Stimulated activated CD4-positive, alpha-beta T cell treated with anti-CD3 and anti-CD28 coated beads, TNF-alpha, amount 100 ng/mL, for 4 hours (primary cell): ENCODE results near the gene SOX12.
"Not testable (repeated sequence)": the region's sequence is repeated elsewhere in the genome, so short reads cannot be mapped to it uniquely, and the experiment has no call there.

Experiments used
- DNase-seq, 3 experiments: peaks; one replicate each; pipeline ENCODE4 v3.0.0-alpha.2; 2020; ENCODE audit warnings: low read depth in 3 of 3

SOX12 gene

DNA sequence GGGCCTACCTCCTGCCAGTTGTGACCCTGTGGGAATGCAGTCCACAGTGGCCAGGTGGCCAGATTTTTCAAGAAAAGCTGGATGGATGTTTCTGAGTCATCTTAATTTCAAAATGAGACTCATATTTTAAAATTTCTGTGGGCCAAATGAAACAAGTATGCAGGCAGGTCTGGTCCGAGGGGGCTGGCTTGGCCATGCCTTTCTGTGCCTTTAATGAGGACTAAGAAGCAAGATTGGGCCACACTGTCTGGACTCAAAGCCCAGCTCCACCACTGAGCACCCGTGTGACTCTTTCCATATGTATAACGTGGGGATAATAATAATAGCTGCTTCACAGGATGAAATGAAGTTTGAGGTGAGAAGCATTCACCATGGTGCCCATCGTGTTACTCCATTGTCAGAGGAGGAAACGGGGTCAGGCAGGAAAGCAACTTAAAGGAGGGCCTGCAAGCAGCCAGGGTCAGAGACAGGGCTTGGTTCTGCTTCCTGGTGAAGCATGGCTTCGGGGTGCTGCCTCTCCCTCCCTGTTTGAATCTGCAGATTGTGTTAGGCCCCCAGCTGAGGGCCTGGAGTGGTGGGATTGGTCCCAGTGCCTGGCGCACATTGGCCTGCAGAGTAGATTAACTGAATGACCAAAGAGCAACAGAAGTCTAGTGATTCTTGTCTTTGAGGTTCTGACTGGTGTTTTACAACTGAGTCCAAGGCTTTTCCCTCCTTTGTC is 3.8 kb downstream of the SOX12 start:
- DNase-seq, result no peak

DNA sequence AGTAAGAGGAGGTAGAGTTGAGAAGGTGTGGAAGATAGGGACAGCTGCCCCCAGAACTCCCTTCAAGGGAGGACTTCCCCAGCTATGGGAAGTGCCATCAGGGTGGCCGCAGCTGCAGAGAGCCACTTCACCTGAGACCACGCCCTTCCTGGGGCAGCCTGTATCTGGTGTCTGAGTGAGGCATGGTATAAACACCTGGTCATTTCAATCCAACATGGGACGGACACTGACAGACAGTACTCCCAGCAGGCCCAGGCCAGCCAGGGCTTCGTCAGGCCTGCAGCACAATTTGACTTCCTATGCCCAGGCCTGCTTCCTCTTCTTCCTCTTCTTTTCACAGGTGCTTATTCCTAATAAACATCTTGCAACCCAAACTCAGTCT is 4.5 kb downstream of the SOX12 start:
- no peak for DNase-seq

DNA sequence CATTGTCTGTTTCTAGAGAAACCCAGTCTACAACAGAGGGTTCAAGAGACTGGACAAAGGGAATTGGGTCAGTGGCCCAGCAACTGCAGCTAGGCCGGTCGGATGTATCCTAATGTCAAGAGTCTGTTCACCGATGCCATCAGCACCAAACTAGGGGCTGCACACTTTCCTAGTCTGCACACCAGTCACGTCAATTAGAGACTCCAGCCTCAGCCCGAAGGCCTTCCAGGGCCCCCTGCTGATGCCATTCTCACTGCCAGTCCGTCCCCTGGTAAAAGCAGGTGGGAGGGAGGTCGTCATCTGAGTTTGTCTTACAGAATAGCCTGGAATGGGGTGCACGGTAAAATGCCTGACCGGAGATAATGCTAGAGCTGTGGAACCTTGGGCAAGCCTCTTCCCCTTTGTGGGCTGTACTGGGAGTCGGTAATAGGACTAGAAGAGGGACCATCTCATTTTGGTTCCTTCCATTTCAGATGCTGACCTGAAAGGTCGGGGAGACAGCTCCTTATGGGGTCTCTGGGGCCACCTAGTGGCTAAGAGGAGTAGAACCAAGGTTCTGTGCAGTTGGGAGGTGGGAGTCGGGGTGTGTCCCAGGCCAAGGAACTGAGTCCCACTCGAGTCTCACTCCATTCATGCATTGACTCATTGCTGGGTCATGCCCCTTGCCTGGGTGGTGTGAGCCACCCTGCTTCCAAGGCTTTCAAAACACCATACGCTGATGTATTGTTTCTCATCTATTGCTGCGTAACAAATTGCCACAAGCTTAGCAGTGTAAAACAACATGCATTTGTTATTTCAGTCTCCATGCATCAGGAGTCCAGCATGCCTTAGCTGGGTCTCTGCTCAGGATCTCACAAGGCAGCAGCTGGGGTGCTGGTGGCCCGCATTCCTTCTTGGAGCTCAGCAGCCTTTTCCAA is 5.1 kb downstream of the SOX12 start:
- peak in 2 of 3 experiments; percentile 34 to 40 for DNase-seq

DNA sequence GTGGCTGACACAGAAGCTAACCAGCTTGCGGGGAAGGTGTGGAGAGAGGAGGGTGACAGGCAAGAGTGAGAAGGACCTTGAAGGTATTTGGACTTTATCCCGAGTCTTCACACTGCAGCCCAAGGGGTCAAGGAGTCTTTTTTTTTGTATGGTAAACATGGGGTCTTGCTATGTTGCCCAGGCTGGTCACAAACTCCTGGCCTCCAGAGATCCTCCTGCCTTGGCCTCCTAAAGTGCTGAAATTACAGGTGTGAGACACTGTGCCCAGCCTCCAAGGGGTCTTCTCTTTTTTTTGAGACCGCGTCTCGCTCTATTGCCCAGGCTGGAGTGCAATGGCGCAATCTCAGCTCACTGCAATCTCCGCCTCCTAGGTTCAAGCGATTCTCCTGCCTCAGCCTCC is 9.2 kb downstream of the SOX12 start:
- DNase-seq, result no peak

DNA sequence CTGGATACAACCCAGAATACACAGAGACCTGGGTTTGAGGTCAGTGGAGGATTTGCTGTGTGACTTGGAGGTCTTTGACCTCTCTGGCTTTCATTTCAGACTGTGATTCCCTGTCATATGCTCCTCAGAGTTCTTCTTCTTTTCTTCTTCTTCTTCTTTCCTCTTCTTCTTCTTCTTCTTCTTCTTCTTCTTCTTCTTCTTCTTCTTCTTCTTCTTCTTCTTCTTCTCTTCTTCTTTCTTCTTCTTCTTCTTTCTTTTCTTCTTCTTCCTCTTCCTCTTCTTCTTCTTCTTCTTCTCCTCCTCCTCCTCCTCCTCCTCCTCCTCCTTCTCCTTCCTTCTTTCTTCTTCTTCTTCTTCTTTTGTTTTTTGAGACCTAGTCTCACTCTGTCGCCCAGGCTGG is 10.7 kb downstream of the SOX12 start:
- DNase-seq, result not testable (repeated sequence)

DNA sequence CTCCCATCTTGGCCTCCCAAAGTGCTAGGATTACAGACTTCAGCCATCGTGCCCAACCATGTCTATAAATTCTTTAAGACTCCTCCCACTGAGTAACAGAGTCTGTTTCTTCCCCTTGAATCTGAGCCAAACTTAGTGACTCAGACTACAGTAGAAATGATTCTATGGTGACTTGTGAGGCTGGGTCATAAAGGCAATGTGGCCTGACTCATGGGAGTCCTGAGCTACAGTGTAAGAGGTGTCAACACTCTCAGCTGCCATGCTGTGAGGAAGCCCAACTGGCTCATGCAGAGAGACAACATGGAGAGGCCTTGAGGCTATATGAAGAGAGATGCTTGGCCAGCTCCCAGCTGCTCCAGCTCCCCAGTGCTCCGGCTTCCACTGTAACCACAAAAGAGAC is 16.3 kb downstream of the SOX12 start:
- DNase-seq, result no peak

DNA sequence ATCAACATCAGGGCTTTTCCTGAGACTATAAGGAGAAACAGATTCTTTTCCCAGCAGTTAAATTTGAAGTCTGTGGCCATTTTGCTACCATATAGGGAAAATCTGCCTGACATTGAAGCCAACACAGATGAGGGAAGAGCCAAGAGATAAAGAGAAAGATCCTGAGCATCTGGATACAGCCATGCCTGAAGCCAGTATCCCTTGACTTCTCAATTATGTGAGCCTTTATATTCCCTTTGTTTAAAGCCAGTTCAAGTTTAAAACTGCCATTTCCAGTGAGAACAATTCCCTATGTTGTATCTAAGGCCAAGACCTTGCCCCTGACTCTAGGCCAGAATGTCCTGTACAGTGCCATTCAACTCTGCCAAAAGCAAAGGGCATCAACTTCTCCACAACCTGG is 17.8 kb downstream of the SOX12 start:
- DNase-seq, result no peak

DNA sequence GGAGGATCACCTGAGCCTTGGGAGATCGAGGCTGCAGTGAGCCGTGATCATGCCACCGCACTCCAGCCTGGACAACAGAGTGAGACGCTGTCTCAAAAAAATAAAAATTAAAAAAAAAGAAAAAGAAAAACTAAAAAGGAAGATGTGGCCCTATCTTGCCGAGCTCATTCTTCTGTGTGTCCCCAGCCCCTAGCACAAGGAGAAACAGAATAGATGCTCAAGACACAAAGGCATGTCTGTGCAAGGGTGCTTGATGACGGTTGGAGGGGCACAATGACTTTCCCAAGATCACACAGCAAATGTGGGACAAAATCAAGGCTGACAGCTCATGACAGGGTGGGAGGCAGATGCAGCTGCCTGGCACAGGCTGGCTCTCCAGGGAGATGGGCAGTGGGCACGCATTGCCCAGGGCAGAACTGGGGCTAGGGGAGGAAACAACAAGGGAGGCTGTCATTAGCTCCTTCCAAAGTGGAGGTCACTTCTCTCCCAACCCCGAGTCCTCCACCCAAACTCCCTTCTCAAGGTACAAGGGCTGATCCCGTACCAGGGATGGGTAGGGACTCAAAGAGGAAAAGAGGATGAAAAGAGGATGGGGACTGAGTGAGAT is 20.8 kb downstream of the SOX12 start:
- no peak for DNase-seq

DNA sequence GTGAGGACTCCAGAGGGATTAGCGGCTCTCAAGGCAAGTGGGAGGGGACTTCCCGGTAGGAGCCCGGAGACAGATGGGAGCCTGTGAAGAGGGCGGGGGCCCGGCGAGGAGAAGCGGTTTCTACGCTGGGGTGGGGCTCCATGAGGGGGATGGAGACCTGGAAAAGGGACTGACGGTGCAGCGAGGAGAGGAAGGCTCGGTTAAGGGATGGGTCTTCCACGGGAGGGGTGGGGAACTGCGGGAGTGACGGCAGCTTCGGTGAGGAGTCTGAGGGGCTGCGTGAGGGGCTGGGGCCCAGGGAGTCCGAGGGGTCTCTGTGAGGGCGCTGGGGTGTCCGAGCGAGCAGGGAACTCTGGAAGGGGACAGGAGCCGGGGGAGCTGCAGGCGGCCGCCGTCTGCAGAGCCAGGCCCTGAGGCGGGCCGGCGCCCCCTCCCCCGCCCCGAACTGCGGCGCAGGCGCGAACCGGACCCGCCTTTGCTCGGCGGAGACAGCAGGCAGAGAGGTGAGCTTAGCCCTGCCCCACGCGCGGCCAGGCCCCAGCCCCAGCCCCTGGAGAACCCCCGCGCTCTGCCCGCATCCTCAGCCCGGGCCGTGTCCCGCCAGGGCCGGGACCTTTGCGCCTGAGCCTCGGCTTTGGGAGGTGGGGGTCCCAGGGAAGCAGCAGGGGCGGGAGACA is 21.4 kb downstream of the SOX12 start, which contains the start of gene NRSN2:
Gene NRSN2, plus strand, starts transcription at position 472 of the 677 bp plus-strand sequence. CDS start 2,533 bp downstream, outside the sequence.
- DNase-seq, result no peak

DNA sequence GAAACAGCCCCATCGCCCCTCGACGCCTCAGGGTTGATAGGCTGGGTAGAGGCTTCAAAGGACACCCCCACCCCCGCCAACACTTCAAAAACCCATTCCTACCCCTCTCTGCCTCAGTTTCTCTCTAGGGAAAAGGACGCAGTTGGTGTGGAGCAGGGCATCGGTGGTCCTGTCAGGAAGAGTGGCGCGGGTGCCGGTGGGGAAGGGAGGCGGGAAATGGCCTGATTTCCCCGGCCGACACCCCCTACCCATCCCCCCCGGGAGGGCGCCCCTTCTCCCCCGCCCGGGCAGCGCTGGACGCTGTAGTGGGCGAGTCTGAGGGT is 21.9 kb downstream of the SOX12 start:
- no peak for DNase-seq

DNA sequence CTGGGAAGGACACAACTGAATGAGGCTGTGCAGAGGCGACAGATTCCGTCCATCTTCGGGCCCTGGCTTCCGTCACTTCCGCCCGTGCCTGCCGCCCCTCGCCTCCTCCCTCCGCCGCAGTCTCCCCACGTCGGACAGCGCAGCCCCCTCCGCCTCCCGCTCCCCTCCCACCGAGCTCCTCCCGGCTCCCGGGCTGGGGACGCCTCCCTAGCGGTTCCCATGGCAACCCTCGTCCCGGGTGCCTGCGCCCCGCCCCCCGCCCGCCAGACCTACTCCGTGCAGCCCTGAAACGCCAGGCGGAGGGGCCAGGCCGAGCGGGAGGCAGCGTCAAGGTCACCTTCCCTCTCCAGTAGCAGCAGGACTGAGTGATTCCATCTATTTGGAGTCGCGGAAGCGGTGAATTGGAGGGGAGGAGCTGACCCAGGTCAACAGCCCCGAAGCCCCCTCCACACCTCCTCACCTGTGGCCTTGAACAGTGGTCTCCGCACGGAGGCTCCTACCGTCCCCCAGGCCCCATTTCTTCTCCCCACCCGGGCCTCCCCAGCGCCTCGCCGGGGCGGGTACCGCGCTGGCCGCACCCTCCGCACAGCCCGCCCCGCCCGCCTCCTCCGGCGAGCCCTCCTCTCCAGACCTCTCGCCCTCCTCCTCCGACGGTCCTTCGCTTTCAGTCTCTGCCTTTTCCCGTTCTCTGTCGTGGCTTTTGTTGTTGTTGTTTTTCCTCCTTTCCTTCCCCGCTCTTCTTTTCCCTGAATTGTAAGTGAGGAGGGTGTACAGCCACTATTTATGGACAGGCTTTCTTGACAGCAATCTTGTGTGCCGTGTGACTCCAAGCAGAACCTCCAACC is 22.5 kb downstream of the SOX12 start:
- peak in 2 of 3 experiments; percentile 29 to 36 for DNase-seq

DNA sequence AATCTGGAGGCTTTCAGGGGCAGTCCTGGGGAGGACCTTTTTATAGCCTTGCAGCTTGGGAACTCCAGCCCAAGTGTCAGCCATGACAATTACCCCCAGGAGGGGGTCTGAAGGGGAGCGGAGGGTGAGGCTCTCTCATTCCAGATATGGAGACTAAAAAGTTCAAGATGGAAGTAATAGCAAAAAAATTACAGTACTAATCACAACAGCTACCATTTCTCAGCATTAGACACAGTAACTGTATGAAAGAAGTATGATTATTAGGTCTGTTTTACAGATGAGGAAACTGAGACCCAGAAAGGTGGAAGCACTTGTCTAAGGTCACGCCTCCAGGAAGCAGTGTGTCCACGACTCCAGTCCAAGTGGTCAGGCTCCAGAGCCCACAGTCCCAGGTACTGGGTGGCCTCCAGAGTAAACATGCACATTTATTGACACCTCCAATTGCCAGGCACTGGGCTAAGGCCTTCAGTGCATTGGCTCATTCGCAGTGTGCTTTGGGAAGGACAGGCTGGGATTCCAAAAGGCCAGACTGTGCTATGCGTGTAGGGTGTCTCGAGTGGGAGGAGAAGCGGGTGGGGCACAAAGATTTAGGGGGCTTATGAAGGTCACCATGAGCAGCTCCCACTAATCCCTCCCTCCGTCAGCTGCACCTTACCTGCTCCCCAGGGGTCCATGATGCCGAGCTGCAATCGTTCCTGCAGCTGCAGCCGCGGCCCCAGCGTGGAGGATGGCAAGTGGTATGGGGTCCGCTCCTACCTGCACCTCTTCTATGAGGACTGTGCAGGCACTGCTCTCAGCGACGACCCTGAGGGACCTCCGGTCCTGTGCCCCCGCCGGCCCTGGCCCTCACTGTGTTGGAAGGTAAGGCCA is 23.9 kb downstream of the SOX12 start:
- DNase-seq, result no peak

DNA sequence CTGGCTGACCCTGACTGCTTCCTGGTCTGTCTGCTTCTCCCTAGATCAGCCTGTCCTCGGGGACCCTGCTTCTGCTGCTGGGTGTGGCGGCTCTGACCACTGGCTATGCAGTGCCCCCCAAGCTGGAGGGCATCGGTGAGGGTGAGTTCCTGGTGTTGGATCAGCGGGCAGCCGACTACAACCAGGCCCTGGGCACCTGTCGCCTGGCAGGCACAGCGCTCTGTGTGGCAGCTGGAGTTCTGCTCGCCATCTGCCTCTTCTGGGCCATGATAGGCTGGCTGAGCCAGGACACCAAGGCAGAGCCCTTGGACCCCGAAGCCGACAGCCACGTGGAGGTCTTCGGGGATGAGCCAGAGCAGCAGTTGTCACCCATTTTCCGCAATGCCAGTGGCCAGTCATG is 27.8 kb downstream of the SOX12 start:
- no peak for DNase-seq

DNA sequence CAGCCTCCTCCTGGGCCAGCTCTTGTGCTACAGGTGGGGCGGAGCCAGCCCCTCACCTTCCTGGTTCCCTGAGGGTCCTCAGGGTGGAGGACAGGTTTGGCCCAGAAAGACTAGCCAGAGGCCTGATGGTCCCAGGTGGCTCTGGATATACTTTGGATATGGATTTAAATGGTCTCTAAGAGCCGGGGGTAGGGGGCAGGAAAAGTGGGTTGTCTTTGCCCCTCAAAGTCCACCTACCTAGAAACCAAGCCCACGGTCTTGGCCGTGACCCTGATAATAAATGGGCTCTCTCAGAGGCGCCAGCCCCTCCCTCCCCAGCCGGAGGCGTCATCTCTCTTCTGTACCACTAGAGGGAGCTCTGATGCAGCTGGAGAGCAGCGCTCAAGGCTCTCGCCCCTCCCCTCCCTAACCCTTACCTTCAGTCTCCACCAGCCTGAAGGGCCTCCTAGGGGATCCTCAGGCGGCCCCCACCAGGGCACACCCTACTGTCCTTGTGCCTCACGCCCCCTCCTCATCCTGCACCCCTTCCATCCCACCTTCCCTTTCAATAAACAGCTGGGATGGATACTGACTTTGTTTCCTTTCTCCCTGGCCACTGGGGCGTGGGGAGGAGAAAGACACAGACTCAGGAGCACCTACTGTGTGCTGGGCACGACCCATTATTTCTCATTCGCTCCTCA is 29.1 kb downstream of the SOX12 start:
- DNase-seq, result peak; percentile 44 to 76 (median 63)

DNA sequence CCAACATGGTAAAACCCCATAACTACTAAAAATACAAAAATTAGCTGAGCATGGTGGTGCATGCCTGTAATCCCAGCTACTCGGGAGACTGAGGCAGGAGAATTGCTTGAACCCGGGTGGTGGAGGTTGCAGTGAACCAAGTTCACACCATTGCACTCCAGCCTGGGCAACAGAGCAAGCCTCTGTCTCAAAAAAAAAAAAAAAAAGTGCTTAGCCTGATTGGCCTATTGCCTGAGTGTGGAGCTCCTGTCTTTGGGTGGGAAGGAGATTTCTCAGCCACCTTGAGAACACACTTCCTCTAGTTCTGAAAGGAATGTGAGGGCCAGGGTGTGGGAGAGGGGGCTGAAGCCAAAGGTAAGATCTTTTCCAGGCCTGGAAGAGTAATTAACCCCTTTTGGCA is 30.8 kb downstream of the SOX12 start:
- DNase-seq, result not testable (repeated sequence)

DNA sequence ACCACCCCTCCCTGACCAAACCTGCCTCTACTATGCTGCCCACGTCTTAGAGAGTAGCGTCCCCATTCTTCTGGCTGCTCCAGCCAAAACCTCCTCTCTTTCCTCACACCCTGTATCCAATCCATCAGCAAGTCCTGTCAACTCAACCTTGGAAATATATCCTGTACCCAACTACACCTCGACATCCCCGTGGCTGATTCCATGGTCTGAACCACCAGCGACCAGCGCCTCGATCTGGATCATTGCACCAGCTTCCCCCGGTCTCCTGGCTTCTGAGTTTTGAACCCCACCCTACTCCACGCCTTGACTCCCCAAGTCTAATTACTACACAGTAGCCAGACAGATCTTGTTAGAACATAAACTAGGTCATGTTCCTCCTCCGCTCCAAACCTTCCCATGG is 31.4 kb downstream of the SOX12 start:
- no peak for DNase-seq

DNA sequence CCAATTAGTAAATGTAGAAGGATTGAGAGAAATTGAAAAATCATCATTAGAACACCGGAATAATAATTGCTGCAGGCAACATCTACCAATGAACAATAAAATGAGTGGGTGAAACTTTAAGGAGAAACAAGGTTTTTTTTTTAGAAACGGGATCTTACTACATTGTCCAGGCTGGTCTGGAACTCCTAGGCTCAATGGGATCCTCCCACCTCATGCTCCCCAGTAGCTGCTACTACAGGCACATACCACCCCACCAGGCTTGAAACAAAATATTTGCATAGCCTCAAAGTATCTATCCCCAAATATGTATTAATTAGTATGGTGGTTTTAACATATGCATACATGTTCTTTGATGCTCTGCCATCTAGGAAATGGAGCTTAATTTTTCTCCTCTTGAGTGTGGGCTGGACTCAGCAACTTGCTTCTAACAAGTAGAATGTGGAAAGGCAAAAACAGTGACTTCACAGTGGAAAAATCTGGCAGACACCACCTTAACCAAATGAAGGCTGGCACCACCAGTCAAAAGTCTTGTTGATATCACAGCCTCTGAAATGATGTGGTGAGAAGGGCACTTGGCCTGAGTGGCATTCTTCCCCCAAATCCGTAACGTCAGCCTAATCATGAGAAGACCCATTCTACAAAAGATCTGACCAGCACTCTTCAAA is 33.7 kb downstream of the SOX12 start:
- DNase-seq, result no peak

DNA sequence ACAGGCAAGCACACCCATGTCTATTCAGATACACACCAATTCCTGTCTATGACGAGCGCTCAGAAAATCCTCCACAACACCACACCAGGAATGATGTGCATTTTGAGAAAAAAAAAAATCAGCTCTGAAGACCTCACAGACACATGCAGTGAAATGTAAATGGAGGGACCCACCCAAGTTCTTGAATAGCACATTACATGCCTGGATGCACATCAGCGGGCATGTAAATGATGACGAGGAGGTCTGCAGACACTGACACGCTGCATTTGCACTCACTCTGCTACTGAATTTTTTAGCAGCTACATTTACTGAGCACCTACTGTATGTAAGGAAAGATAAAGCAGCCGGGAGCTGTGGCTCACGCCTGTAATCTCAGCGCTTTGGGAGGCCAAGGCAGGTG is 36.2 kb downstream of the SOX12 start:
- no peak for DNase-seq
